MCF 10A (cell line): Measurements from ENCODE around the gene NPW. TPM values are rescaled to one million over a fixed set of nuclear protein-coding genes. Genes with fewer than 3 reads are reported as not detected.

ENCODE experiments used
- BruUV-seq: library from RNA; stranded (reverse); fragments of 400-500 nt; replicated peaks from 2 replicates; lab custom pipeline; 2021; lab: Mats Ljungman, UMichigan
- CTCF ChIA-PET: fragments of 300-600 bp; sonication (Branson Sonifier 250); formaldehyde crosslinking; extraction: SDS; loops from one replicate; lab custom pipeline; 2021; ENCODE audit warnings: antibody characterized with exemption, inconsistent platforms; lab: Yijun Ruan, JAX
- POLR2A ChIA-PET: fragments of 300-600, 350-650 bp; sonication (Branson Sonifier 250); formaldehyde crosslinking; extraction: SDS; loops from one replicate; lab custom pipeline; 2020; ENCODE audit warnings: antibody characterized with exemption, inconsistent platforms; lab: Yijun Ruan, JAX
- DNase-seq: peaks from one replicate; pipeline ENCODE4 v3.0.0-alpha.2; 2018; ENCODE audit not compliant: unreplicated experiment
- H3K27ac Mint-ChIP-seq: one replicate; pipeline ENCODE4 v1.8.0; 2022; ENCODE audit warnings: mild to moderate bottlenecking, low read depth, mixed read lengths; ENCODE audit not compliant: unreplicated experiment
- H3K27me3 Mint-ChIP-seq: one replicate; pipeline ENCODE4 v1.8.0; 2022; ENCODE audit warnings: mixed read lengths; ENCODE audit not compliant: insufficient read depth, unreplicated experiment
- H3K36me3 Mint-ChIP-seq: one replicate; pipeline ENCODE4 v1.8.0; 2022; ENCODE audit warnings: mild to moderate bottlenecking, moderate library complexity, mixed read lengths; ENCODE audit not compliant: insufficient read depth, unreplicated experiment
- H3K4me1 Mint-ChIP-seq: one replicate; pipeline ENCODE4 v1.8.0; 2022; ENCODE audit warnings: mixed read lengths; ENCODE audit not compliant: insufficient read depth, unreplicated experiment
- H3K4me3 Mint-ChIP-seq: one replicate; pipeline ENCODE4 v1.8.0; 2022; ENCODE audit warnings: mild to moderate bottlenecking, moderate library complexity, mixed read lengths; ENCODE audit not compliant: unreplicated experiment
- H3K9me3 Mint-ChIP-seq: one replicate; pipeline ENCODE4 v1.8.0; 2022; ENCODE audit warnings: mixed read lengths; ENCODE audit not compliant: unreplicated experiment
- CTCF ChIP-seq: fragments of 200-600 bp; IDR thresholded peaks from one replicate; pipeline ENCODE4 v1.8.0; 2022; ENCODE audit warnings: antibody characterized with exemption, mild to moderate bottlenecking; ENCODE audit not compliant: unreplicated experiment
- intact Hi-C: fragments of 100-400 bp; cut with micrococcal nuclease; formaldehyde crosslinking; loops from 2 replicates; pipeline ENCODE4 v1.14.1; 2022
- total RNA-seq: library from RNA; stranded (reverse); gene quantifications from 2 replicates; pipeline ENCODE4 v1.2.3, GENCODE V29; 2022

The NPW gene
- total RNA-seq, 1 experiment from 2014 or later, result 4.9 TPM

- BruUV-seq, result no TSS peak
- peak overlapping the region; percentile 61 for H3K4me3 Mint-ChIP-seq
- intact Hi-C loops, result no loop called here
- H3K27me3 Mint-ChIP-seq, result no peaks in the 10 kb centered on the region
- no peak for TF ChIP-seq CTCF
- ChIA-PET CTCF (interaction anchor here (0.6 to 1.4 kb wide), 8 partner anchors 22 to 182 kb away, joined by 3 to 6 read pairs (median 4); partner anchors contain the start of gene TSC2), POLR2A (interaction anchor here (2.1 kb wide), 1 partner anchor 24 kb away, joined by 8 read pairs; the partner anchor contains the start of genes NTHL1 and TSC2)
- H3K36me3 Mint-ChIP-seq, result peaks cover 7% of the 10 kb centered on the region
- peaks cover 9% of the 10 kb centered on the region for H3K4me1 Mint-ChIP-seq
- H3K27ac Mint-ChIP-seq, result no peak overlapping the region
- no peak for DNase-seq
- no peaks in the 10 kb centered on the region for H3K9me3 Mint-ChIP-seq
Observed at GRCh38 chr16:2024032-2024420, 4.4 kb downstream of the NPW start.

DNA sequence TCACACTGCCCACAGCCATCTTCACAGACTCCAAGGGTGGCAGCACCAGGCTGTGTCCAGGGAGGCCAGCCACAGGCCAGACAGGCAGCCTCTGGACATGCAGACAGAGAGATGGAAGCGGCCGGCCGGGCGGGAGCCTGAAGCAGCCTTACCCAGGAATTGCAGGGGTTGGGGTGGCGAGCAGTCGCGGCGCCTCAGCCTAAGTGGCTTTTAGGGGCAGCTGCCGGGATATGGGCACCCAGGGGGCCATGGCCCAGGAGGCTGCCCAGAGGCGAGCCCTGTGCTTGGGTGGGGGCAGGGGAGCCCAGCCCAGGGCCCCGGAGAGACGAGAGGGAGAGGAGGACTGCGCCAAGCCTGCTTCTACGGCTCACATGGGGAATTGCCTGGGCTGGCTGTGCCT, 5.7 kb downstream of the NPW start:
- H3K27ac Mint-ChIP-seq, result no peak overlapping the region
- POLR2A ChIA-PET, result interaction anchor here (0.6 to 1.0 kb wide), 2 partner anchors 10 to 116 kb away, joined by 3 read pairs; no protein-coding TSS in a partner anchor
- H3K4me1 Mint-ChIP-seq, result peaks cover 9% of the 10 kb centered on the region
- no peaks in the 10 kb centered on the region for H3K9me3 Mint-ChIP-seq
- peaks cover 7% of the 10 kb centered on the region for H3K36me3 Mint-ChIP-seq
- CTCF ChIA-PET, result interaction anchor here (0.6 to 2.0 kb wide), 4 partner anchors 21 to 128 kb away, joined by 3 to 9 read pairs (median 5); partner anchors contain the start of genes NTHL1 and TSC2
- DNase-seq, result no peak
- no TSS peak for BruUV-seq
- TF ChIP-seq CTCF, result no peak
- peak overlapping the region; percentile 54 for H3K4me3 Mint-ChIP-seq
- no peaks in the 10 kb centered on the region for H3K27me3 Mint-ChIP-seq
- intact Hi-C loops, result no loop called here

DNA sequence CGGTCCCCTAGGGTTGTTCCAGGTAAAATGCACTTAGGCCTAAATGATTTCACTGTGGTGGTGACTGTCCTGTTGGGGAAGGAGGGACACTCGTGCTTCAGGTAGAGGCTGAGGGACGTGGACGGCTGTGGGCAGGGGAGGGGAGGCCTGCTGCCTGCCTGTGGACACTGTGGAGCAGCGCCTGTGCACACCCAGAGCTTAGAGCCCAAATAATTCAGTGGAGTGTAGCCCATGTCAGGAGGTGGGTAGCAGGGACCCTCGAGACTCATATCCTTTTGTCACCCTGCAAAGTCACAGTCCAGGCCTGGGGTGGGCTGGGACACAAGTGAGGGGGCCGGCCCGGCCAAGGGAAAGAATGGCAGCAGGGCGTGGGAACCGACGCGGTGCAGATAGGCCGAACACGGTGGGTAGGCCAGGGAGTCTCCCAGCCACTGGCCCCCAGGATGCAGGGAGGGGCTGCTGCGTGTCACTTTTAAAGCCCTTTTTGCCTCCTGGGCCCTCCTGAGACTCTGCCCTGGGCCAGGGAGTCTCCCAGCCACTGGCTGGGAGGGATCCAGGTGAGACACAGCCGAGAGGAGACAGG, 6.4 kb downstream of the NPW start:
- CTCF ChIA-PET, result interaction anchor here (1.1 to 2.0 kb wide), 2 partner anchors 114 to 128 kb away, joined by 5 to 9 read pairs; no protein-coding TSS in a partner anchor
- no peaks in the 10 kb centered on the region for H3K9me3 Mint-ChIP-seq
- peaks cover 9% of the 10 kb centered on the region for H3K4me1 Mint-ChIP-seq
- H3K36me3 Mint-ChIP-seq, result peaks cover 13% of the 10 kb centered on the region
- H3K27ac Mint-ChIP-seq, result no peak overlapping the region
- peak overlapping the region; percentile 70 for H3K4me3 Mint-ChIP-seq
- POLR2A ChIA-PET, result interaction anchor here (1.0 to 2.6 kb wide), 2 partner anchors 11 to 22 kb away, joined by 3 to 11 read pairs; partner anchors contain the start of genes NTHL1 and TSC2
- intact Hi-C loops, result no loop called here
- DNase-seq, result no peak
- BruUV-seq, result no TSS peak
- no peaks in the 10 kb centered on the region for H3K27me3 Mint-ChIP-seq
- no peak for TF ChIP-seq CTCF

GRCh38 chr16:2026461-2027023, 7.0 kb downstream of the NPW start, which contains the start of gene NHERF2:
TSS of gene NHERF2 (plus strand) at chr16:2026902. CDS start at chr16:2027006, 104 bp downstream.
- Mint-ChIP-seq H3K4me1 (peaks cover 9% of the 10 kb centered on the region), H3K36me3 (peaks cover 13% of the 10 kb centered on the region), H3K9me3 (no peaks in the 10 kb centered on the region), H3K4me3 (peak within 1 kb of the TSS; percentile 70), H3K27me3 (no peaks in the 10 kb centered on the region), H3K27ac (no peak within 1 kb of the TSS)
- CTCF ChIA-PET, result interaction anchor here (2.0 kb wide), 1 partner anchor 114 kb away, joined by 9 read pairs; no protein-coding TSS in a partner anchor
- TF ChIP-seq CTCF, result no peak
- POLR2A ChIA-PET, result interaction anchor here (1.2 to 2.6 kb wide), 4 partner anchors 15 to 21 kb away, joined by 5 to 11 read pairs (median 6); partner anchors contain the start of genes NTHL1 and TSC2
- no peak for DNase-seq
- intact Hi-C loops, result no loop called here
- BruUV-seq, result no TSS peak
